Pons (tissue), 1 donor: ENCODE results near the gene DNMT3L.
"Not testable (repeated sequence)": the region's sequence is repeated elsewhere in the genome, so short reads cannot be mapped to it uniquely, and the experiment has no call there.

Experiments used
- DNase-seq: peaks from one replicate; pipeline ENCODE4 v3.0.0-alpha.2; 2016; ENCODE audit warnings: low spot score

The DNMT3L gene

GRCh38 chr21:44249204-44250037, 12.3 kb downstream of the DNMT3L start:
- not testable (repeated sequence) for DNase-seq

GRCh38 chr21:44247904-44248303, 13.8 kb downstream of the DNMT3L start:
- not testable (repeated sequence) for DNase-seq

DNA sequence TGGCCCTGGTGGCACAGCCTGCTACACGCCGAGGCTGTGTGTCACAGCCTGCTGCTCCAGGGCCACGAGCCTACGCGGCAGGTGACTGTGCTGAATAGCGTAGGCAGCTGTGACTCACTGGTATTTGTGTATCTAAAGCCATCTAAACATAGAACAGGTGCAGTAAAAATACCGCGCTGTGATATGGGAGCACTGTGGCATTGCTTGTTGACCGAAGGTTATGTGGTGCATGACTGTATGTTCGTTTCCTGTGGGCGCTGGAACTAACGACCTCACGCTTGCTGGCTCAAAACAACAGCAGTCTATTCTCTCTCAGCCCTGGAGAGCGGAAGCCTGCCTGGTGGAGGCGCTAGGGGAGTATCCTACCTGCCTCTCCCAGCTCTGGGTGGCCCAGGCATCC, 17.7 kb downstream of the DNMT3L start:
- DNase-seq: not testable (repeated sequence)

- not testable (repeated sequence) for DNase-seq
Observed at GRCh38 chr21:44241281-44241680, 20.4 kb downstream of the DNMT3L start.

DNA sequence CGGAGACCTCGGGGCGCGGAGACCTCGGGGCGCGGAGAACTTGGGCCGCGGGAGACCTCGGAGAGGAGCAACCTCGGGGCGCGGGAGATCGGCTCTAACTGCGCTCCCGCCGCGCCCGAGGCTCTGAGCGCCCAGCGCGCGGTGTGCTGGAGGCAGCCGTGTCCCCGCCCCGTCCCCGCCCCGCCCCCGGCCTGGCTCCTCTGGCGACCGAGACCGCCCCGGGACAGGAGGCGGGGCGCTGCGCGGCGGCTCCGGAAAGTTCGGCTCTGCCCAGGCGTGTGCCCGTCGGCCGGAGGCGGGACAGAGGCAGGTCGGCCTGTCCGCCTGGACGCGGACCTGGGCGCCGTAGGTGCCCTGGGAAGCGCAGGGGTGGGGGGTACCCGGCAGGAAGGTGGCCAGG, 20.9 kb downstream of the DNMT3L start, which contains the start of gene ICOSLG:
ICOSLG (minus strand) TSS at position 102 of the 400 bp plus-strand sequence. CDS start 126 bp downstream, outside the sequence.
- DNase-seq: not testable (repeated sequence)

DNA sequence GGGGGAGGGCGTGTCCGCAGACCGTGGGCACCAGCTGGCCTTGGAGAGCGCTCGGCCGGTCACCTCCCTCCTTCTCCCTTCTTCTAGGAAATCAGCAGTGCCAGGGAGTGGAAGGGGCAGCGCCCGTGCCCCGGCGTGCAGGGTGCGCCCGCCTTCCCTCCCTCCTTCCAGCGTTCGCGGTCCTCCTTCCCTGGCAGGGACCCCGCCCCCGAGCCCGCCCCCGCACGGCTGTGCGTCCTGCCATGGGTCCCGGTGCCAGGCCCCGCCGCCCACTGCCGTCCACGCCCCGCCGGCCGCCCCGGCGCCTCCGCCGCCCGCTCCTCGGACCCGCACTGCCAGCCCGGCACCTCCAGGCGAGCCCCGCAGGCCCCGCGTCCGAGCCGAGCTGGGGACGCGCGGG, 21.3 kb downstream of the DNMT3L start:
- DNase-seq: not testable (repeated sequence)

DNA sequence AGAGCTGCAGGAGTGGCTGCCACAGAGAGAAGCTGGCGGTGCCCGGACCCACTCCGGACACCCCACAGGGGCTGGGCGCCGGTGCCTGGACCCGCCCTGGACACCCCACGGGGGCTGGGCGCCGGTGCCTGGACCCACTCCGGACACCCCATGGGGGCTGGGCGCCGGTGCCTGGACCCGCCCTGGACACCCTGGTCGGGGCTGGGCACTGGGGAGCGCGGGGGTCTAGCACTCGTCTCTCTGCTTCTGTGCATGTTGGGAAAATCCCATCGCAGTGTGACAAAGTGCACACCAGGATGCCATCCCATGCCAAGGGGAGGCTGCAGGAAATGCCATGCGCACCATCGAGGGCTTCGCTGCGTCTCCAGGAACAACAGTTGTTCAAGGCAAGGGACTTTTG, 32.1 kb downstream of the DNMT3L start:
- not testable (repeated sequence) for DNase-seq

GRCh38 chr21:44228109-44228508, 33.6 kb downstream of the DNMT3L start:
- not testable (repeated sequence) for DNase-seq

DNA sequence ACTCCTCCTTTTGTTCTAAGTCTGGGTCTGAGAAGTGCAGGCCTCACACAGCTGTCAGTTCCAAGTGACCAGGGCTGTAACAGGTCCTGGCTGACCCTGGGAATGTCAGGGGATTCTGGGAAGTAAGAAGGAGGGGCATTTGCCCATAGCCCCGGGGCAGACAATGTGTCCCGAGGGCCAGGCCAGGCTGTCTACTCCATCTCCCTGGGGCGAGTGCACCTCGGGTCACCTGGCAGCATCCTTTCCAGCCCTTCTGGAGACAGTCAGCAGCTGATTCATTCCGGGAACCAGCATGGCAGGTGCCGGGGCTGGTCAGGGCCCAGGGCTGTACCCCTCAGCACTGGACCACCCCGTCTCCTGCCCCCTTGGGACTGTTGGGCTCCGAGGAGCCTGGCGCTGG, 34.1 kb downstream of the DNMT3L start:
- not testable (repeated sequence) for DNase-seq

DNA sequence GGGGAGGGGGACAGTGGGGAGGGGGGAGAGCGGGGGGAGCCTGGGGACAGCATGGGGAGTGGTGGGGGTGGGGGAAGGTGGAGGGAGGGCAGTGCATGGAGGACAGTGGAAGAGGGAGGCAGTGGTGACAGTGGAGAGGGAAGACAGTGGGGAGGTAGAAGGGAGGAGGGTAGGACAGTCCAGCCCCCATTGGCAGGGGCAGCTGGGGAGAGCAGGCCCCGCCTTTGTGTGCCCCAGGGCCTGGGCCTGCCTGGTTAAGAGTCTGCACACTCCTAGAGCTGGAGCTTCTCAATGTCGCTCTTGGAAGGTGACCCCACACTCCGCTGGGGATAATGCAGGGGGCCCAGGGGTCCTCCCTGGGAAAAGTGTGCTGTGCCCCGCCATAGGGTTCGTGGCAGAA, 36.1 kb downstream of the DNMT3L start:
- DNase-seq: not testable (repeated sequence)

DNA sequence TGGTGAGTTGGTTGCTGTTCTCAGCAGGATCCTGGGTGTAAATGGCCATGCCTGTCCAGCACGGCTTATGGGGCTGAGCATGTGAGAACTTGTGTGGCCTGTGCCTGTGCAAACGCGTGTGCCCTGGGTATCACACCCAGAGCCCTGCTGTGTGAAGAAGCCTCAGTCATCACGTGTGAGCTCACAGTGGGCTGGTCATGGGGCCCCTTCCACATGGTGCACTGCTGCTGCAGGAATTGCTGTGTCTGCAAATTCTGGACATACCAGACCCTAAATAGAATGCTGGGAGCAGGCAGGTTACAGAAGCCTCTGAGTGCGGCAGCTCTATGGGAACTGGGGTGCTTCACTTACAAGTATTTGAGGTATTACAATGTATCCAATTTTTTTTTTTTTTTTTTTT, 38.4 kb downstream of the DNMT3L start:
- not testable (repeated sequence) for DNase-seq

DNA sequence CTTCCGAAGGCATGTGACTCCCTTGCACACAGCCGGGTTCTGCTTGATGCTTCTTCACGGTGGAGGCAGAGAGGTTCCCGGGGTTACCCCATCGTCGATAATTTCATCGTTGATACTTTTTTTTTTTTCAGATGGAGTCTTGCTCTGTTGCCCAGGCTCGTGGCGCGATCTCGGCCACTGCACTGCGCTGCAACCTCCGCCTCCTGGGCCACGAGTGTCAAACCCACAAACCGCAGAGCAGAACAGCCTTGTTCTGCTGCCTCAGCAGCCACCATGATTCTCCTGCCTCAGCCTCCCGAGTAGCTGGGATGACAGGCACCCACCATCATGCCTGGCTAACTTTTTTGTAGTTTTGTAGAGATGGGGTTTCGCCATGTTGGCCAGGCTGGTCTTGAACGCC, 41.0 kb downstream of the DNMT3L start:
- DNase-seq: not testable (repeated sequence)

- DNase-seq: not testable (repeated sequence)
Observed at GRCh38 chr21:44218461-44218860, 43.2 kb downstream of the DNMT3L start.

DNA sequence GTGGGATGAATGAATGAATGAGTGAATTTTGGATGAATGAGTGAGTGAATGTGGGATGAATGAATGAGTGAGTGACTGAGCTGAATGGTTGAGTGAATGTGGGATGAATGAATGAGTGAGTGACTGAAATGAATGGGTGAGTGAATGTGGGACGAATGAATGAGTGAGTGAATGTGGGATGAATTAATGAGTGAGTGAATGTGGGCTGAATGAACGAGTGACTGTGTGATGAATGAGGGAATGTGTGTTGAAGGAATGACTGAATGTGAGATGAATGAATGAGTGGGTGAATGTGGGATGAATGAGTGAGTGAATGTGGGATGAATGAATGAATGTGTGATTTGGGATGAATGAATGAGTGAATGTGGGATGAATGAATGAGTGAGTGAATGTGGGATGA, 49.7 kb downstream of the DNMT3L start:
- not testable (repeated sequence) for DNase-seq

- DNase-seq: not testable (repeated sequence)
Observed at GRCh38 chr21:44211574-44211973, 50.1 kb downstream of the DNMT3L start.

GRCh38 chr21:44207860-44208646, 53.6 kb downstream of the DNMT3L start:
- DNase-seq: not testable (repeated sequence)

DNA sequence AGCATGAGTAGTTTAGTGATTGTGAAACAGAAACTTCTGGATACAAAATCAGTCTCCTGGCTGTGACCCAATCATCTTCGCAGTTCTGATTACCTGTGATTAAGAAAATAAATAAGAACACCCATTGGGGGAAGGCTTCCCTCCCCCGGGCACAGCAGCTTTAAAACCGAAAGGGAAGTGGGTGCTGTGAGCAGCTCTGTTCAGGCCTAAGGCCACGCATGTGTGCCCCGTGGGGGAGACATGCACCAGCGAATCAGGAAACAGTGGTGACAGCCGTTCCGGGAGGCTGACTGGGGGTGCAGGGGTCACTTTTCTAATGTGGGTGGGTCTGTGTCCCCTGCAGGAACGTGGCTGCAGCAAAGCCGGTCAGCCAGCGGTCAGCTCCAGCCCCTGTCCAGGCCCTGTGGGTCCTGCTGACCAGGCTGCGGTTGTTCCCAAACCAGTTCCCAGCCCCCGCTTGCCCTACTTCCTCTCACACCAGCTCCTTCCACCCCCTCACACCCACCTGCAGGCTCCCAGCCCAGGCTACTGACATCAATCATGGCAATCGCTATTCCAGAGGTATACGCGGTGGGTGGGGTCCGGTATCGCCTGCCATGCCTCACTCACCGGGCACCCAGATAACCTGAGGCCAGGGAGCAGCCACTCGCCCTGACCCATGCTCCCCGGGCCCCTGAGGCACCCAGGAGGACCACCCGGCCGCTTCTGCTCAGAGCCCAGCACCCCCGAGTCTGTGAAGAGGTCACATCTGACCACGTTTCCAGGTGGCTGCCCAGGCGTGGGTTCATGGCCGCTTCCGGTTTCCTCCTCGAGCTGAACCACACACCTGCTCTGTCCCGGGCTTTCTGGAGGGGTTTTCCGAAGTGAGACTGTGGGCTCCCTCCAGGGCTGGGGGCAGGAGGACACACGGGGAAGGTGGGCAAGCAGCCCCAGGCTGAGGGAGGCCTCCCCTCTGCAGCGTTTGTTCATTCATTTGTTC, 54.7 kb downstream of the DNMT3L start:
- DNase-seq: not testable (repeated sequence)

GRCh38 chr21:44206187-44206586, 55.5 kb downstream of the DNMT3L start:
- DNase-seq: not testable (repeated sequence)

GRCh38 chr21:44202590-44203299, 59.0 kb downstream of the DNMT3L start:
- not testable (repeated sequence) for DNase-seq

DNA sequence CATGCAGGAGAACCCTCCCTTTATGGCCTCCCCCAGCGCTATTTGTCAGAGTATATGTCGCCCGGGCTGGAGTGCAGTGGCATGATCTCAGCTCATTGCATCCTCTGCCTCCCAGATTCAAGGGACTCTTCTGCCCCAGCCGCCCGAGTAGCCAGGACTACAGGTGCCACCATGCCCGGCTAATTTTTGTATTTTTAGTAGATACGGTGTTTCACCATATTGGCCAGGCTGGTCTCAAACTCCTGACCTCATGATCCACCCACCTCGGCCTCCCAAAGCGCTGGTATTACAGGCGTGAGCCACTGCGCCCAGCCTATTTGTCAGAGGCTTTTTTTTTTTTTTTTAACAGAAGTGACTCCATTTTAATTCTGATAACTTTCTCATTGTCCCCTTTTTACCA, 61.7 kb downstream of the DNMT3L start:
- not testable (repeated sequence) for DNase-seq

- no peak for DNase-seq
Observed at GRCh38 chr21:44199448-44199847, 62.2 kb downstream of the DNMT3L start.
